GM19452 (cell line): ENCODE measurements around the gene URB1.
"Not testable (repeated sequence)": the region's sequence is repeated elsewhere in the genome, so short reads cannot be mapped to it uniquely, and the experiment has no call there.

Experiments
- ATAC-seq: cut with Tn5 transposase; IDR thresholded peaks from one replicate; pipeline ENCODE4 v1.9.1; 2021; ENCODE audit not compliant: unreplicated experiment

The URB1 gene, protein sequence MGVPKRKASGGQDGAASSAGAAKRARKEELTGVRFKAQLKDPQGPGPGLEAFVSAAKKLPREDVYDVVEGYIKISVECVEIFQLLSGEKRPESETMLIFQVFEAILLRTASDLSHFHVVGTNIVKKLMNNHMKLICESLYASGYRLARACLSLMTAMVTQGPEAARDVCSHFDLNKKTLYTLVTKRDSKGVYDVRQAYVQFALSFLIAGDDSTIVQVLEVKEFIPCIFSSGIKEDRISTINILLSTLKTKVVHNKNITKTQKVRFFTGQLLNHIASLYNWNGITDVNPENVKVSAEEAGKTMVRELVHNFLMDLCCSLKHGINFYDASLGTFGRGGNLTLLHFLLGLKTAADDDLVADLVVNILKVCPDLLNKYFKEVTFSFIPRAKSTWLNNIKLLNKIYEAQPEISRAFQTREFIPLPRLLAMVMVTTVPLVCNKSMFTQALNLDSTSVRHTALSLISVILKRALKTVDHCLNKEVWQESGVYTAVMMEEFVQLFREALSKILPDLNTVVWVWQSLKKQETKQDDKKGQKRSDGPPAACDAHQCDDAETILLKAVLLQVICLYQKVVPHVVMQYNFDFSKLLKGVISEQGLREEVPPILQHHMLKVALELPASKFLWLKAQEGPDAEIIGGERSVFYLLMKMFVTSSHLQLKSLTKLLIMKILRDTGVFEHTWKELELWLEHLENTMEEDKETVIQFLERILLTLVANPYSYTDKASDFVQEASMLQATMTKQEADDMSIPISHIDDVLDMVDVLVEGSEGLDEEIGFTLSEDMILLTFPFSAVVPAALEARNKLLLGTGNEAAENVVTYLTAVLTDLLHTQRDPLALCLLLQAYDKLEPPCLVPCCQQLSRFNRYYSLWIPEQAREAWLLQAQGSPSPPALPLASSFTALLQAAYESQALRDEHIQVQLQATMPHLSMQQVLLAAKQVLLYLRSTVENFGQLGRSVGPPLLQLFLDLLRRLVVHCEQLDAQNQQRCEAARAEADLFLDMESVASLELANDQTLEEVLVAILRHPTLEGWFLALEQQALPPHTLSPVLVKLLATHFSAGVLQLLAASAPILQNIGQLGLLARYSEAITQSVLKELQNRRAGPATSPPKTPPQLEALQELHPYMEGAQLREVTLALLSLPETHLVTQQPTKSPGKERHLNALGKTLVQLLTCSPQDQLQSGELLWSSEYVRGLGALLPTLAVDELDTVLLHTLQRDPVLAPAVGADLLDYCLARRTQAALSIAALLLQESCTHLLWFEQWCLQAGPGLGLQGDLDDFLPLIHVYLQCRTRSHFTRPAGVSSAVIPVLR (N-terminal part only)

DNA sequence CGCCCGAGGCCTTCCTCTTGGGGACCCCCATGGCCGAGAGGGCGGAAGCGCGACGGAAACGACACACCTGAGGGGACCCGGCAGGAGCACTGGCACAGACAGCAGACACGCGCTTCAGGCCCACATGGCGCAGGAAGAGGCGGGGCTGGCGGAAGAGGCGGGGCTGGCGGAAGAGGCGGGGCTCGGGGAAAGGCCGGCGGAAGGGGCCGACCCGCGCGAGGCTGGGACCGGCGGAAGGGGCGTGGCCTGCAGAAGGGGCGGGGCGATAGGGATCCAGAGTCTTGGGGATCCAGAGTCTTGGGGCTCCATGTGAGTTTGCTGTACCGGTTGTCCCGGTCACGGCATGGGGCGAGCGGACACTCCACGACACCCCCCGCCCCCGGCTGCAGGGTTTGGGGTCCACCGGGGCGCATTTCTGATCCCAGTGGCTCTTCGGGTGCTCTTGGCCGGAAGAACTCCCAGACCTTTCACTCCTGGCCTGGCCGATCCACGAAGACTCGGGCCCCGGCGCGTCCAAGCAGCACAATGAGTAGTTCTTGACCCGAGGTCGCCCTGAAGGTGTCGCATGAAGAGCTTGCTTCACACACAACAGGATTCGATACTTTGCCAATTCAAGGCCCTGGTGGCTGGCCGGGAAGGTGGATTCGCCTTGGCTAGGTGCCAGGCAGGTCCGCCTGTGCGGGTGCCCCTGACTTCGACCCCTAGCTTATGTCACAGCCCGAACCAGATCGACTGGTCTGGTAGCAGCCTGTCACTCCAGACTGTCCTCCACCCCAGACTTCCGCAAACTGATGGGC lies at the start of gene URB1:
Gene URB1, minus strand, starts transcription at position 133 of the 797 bp plus-strand sequence. Its CDS starts 102 bp downstream, at position 31.
- peak; percentile 90 for ATAC-seq

DNA sequence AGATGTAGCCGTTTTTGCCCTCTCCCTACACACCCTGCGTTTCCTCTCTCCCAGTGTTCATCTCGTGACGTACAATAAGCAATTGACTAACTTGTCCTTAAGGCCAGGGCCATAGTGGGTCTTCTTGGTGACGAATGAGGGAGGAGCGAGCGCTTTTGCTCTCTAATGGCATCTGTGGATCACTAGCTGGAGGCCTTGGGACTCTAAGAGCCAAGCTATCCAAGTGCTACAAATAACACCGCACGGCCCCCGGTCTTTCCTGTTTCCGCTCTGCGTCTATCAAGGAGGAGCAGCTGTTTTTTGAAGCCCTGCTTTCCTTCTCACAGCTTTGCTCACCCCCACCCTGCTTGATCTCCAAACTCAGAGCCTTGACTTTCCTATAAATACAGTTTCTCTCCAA lies 44.9 kb upstream of the URB1 start:
- ATAC-seq, result no peak

DNA sequence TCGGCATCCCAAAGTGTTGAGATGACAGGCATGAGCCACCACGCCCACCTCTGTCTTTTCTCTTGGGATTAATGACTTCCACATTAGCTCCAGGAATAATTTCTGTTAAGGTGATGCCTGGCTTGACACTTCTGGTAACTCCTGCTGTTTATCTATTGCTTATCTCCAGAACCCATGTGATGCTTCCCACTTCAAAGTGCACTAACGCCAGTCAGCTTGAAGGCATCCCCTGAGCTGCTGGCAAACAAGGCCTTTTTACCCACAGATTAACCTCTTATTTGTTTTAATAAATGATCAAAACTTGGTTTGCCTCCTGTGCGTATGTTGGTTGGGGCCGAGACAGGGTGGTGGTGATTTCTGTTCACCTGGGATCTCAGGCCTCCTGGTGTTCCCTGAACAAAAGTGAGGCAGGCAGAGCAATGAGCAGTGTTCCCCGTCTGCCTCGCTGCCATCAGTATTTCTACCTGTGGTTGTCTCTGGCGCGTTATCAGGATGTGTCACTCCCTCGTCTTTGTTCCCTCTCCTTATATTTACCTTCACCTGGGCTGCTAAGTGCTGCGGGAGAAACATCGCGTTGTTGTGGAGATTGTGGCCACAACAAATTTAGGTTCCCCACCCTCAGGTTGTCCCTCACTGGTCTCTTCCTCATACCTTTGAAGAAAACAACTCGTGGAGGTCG lies 40.3 kb upstream of the URB1 start:
- not testable (repeated sequence) for ATAC-seq

DNA sequence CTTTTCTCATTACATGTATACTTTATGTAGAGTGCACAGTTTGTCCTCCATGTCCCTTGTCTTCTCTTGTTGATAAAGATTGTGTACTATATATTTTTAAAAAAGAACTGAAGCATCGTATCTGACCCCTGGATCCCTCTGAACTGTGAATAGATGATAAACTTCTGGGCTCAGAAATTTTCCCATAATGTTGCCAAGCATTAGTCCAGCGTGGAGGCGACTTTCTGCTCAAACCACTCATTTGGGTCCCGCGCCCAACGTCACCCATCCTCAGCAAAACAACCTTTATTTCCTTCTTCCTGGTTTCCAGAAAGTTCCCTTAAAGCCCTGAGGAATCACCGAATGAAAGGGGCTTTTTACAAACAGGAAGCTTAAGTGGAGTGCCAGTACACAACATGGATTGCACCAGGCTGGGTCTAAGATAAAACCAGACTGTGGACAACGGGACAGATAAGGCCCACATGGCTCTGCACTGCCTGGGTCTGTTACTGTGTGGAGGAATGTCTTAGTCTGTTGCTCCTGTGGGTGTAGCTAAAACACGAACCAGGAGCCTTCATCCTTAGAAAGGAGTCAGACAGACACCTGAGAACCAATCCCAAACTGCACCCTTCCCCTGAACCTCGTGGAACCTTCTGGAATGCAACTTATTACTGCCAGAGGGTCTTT lies 35.3 kb upstream of the URB1 start:
- no peak for ATAC-seq

DNA sequence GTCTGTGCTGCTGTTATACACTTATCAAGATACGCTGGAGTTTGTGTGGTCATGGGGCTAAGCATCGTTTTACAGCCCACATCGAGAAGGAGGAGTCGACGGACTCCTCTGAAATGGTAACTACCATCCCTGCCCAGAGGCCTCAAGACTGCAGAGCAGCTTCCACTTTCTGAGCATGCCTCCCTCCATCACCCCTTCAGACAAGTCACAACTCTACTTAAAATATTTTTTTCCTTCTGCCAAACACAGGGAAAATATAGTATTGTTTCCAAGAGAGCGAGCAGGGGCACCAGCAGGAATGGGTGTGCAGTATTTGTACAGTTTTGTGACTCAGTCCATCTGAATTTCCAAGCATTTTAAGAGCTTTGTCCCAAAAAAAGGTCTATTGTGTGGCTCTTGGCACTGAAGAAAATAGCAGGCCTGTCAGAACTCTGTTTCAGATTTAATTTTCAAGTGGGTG lies 33.8 kb upstream of the URB1 start:
- no peak for ATAC-seq

DNA sequence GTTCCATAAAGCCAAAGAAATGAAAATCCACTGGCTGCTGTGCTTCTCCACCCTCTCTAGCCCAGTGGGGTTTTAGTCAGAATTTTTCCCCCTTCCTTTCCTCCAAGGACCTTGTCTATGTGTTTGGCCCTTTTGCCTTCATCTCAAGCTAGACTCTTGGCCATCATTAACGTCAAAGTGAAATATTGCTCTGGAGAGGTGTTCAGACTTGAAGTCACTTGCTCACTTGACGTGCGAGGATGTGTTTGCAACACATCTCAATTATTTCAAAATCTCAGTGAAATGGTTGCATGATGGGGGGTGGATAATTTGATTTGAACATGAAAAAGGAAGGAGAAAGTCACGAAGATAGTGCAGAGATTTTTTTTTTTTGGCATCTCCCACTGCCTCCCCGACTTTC lies 33.3 kb upstream of the URB1 start:
- no peak for ATAC-seq

DNA sequence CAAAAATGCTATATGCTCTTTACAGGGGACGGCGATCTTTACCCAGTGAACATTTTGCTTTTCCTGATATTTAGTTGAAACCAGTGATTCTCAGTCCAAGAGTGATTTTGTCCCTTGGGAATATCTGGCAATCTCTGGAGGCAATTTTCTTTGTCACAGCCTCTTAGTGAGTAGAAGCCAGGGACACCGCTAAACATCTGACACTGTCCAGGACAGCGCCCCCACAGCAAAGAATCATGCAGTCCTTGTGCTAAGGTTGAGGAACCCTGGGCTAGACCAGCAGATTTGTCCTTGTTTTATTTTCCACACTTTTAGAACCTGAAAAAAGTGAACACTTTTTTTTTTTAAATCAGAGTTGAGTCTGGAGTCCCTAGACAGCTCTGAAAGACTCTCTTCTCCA lies 32.8 kb upstream of the URB1 start:
- no peak for ATAC-seq

DNA sequence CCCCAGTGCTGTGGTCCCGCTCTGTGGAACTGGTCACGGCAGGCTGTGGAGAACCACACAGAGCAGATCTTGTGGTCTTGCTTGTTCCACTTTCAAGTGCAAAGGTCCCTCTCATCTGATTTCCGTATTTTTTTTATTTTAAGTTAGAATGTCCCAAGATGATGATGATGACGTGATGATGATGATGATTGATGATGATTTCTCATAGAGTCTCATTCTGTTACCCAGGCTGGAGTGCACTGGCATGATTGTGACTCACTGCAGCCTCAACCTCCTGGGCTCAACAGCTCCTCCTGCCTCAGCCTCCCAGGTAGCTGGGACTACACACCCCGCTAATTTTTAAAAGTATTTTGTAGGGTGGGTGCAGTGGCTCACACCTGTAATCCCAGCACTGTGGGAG lies 31.9 kb upstream of the URB1 start:
- no peak for ATAC-seq

DNA sequence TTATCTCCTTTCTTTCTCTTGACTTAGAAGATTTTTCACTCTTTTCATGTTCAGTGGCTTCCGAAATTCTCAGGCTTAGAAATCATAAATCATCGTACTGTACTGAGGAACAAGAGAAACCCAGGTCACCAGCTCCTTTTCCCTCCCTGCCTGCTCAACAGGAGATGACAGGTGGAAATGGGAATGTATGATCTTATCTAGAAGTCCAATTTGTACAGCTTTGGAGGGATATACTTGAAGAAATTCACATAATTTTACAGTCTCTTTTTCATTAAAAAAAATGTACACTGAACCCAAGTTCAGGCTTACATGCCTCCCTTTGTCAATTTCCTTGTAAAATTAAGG lies 31.4 kb upstream of the URB1 start:
- no peak for ATAC-seq

DNA sequence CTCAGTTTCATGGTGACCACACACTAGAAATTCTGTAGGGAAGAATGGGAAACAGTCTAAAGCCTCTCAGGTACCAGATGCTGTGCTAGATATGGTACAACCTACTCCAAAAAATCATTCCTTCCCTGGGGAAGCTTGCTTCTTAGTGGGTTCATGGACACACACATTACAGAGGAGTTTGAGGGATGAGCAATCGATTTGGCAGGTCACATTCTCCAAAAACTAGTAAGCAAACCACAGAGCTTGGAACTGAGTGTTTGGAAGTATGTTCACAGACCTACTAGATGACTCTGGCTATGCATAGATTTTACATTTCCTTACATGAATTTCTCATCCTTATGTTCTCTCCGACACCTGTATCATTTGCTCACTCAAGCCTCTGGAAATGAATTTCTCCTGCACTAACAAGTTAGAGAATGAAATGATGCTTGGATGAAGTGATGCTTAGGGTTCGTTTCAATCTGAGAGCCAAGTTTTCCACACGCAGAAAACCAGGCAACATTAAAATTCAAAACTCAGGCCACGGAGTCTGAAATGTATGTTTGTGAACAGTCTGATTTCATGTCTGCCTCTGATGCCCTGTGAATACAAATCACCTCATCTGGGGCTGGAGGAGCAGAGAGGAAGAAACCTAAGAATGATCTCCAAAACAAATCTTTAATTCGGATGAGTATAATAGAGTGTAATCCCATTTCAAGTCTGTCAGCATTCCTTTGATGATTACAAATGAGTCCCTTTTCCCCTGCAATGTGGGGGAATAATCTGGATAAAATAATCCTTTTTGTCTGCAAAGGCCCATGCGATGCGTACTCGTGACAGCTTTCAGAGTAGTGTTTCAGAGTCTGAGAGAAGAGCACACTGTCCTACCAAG lies 30.7 kb upstream of the URB1 start:
- ATAC-seq, result no peak

DNA sequence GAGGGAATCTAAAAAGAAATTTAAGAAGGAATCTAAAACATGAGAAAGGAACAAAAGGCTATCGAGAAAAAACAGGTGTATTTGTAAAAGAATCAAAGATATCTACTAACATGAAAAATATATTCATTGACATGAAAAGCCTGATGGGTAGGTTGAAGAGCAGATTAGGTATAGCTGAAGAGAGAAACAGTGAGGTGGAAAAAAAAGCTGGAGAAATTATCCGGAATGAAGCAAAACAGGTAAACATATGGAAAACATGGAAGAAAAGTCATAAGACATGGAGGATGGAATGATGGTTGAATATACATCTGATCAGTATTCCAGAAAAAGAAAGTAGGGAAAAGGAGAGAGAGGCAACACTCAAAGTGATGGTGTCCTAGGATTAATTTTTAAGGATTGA lies 29.3 kb upstream of the URB1 start:
- no peak for ATAC-seq

DNA sequence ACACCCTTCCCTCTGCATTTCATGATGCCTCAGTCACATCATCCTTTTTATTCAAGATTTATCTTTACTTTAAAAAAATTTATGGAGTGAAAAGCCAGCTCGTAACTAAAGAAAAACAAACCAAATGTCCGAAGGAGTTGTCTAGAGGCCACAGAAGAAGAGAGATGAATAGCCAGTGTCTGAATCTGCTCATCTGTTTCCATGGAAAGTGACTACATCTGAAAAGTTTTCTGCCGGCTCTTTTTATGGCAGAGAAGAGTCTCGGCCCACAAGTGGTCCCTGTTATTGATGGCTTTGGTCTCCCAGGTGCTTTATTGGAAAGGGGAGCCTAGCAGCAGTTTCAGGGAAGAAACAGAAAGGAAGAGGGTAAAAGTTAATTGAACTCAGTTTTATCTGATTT lies 25.3 kb upstream of the URB1 start:
- ATAC-seq, result no peak

DNA sequence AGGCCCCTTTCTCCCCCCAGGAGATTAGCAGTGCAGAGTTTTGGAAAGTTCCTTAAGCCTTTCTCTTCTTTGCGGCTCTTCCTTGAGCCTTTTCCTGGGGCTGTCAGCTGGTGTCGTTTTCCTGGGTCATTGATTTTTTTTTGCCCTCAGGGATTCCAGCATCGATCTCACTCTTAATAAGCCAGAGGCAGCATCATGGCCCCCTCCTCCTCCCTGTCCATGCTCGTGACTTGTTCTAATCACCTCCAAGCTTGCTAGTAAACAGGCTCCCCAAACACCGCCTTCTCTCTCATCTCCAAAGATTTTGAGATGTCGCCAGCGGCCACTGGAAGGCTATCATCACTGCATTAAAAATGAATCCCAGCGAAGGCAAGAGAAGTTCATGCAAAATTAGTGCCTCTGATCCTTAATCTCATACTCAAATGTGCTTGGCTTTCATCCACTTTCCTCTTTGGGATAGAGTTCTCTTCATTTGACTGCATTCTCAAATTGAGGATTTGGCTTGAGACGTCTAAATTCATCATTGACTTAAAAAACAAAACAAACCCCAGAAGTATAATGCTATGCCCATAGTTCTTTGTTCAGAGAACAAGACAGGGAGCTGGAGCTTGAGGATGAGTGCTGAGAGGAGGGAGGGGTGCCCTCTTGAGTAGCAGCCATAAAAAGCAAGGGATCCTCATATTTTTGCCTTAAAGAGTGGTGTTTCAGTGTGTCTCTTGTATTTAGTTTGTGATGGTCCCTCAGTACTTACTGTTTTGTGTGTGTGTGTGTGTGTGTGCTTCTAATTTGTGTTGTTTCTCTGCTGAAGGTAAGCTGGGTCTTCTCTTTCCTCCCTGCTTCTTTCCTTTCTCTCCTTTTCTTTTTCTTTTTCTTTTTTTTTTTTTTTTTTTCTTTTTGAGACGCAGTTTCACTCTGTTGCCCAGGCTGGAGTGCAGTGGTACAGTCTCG lies 22.9 kb upstream of the URB1 start:
- no peak for ATAC-seq

DNA sequence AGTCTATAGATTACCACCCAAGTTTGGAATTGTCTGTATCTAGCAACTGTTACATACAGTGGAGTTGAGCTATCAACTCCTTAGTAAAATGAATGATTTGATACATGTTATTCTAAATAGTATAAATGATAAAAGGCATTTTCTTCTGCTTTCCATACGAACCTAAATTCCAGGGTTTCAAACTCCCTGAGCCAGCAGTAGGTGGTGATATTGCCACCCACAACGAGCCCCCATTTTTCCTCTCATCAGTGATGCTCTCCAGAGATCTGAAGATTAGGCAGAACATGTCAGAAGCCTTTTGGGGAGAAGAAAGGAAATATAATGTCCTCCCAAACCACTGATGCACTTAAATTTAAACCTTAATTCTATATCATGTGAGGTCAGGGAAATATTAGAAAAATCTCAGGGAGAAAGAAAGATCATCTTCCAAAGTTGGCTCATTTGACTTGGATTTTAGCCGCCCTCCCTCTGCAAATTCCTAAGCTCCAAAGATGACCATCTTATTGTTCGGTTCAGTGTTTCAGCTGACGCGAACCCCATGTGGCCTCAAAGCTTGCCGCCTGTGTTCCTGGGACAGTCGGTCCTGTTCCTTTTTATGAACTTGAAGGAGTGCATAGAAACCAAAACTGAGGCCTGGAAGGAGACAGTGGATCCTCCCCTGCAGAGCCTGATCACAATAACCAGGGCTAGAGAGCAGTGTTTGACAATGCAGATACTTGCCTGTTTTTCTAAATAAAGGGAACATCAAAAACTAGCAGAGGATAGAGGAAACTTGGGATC lies 22.0 kb upstream of the URB1 start:
- ATAC-seq, result no peak

DNA sequence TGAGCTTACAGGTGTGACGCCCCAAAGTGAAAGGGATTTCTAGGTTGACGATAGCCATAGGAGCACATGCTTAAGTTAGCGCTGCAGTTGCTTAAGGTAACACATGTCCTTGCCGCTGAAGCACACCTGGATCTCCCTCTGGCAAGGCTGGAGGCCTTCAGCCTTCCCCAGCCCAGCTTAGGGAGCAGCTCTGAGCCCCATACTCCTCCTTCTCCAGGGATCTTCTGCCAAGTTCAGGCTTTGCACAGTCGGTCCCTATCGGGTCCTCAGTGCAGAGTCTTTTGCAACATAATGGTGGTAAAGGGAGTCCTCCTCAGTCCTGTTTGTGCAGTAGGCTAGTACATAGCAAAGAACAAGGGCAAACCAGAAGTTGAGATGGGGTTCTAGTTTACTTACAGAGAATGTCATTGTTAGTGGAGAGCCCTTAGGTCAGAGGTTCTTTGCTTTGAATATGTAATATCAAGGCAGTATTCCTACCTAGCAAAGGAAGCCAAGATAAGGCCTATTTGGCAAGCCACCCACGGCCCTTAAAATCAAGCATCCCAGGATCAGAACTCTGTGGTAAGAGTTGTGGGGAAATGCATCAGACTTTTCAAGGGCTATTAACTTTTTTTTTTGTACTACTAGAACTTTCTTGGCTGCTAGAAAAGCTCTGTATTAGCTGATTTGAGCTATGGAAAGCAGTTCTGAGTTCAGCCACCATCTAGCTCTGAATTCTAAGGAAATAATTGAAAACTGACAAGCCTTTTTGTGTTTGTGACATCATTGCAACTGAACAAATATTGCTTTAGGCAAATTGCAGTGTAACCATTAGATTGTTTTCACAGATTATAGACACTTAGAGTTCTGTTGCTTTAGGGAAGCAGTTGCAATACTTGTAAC lies 21.1 kb upstream of the URB1 start:
- no peak for ATAC-seq
